ENCODE measurements around the gene LEKR1. TPM values are rescaled to one million over a fixed set of nuclear protein-coding genes. Genes with fewer than 3 reads are reported as not detected.

LEKR1 gene
- total RNA-seq, 1 donor from 2014 or later: 1.8 TPM

GRCh38 chr3:157051591-157051990 is 225.4 kb downstream of the LEKR1 start:
- H3K9me3 Mint-ChIP-seq: no peaks in the 10 kb centered on the region
- peaks cover 7% of the 10 kb centered on the region for H3K4me1 Mint-ChIP-seq
- H3K4me3 Mint-ChIP-seq: no peak overlapping the region
- no peaks in the 10 kb centered on the region for H3K36me3 Mint-ChIP-seq (ENCODE audit: low read depth)
- no peak for TF ChIP-seq CTCF (conservative IDR thresholded peaks at IDR 0.05)
- H3K27me3 Mint-ChIP-seq (ENCODE audit: low read depth): no peaks in the 10 kb centered on the region
- no peak overlapping the region for H3K27ac Mint-ChIP-seq (ENCODE audit: unreplicated experiment)
- DNase-seq (ENCODE audit: low read depth, low spot score): no peak

GRCh38 chr3:157056035-157056434 is 229.9 kb downstream of the LEKR1 start:
- Mint-ChIP-seq H3K4me1 (peaks cover 6% of the 10 kb centered on the region), H3K27me3 (ENCODE audit: low read depth) (no peaks in the 10 kb centered on the region), H3K36me3 (ENCODE audit: low read depth) (no peaks in the 10 kb centered on the region)

GRCh38 chr3:157058392-157059071 is 232.4 kb downstream of the LEKR1 start:
- TF ChIP-seq CTCF (conservative IDR thresholded peaks at IDR 0.05): no peak
- Mint-ChIP-seq H3K9me3 (no peaks in the 10 kb centered on the region), H3K27me3 (ENCODE audit: low read depth) (no peaks in the 10 kb centered on the region), H3K27ac (ENCODE audit: unreplicated experiment) (no peak overlapping the region), H3K4me3 (no peak overlapping the region), H3K36me3 (ENCODE audit: low read depth) (no peaks in the 10 kb centered on the region), H3K4me1 (no peaks in the 10 kb centered on the region)
- DNase-seq (ENCODE audit: low read depth, low spot score): no peak

More at GRCh38 chr3:157056035-157056434, 229.9 kb downstream of the LEKR1 start:
- no peak for DNase-seq (ENCODE audit: low read depth, low spot score)
- Mint-ChIP-seq H3K27ac (ENCODE audit: unreplicated experiment) (no peak overlapping the region), H3K4me3 (no peak overlapping the region), H3K9me3 (no peaks in the 10 kb centered on the region)
- no peak for TF ChIP-seq CTCF (conservative IDR thresholded peaks at IDR 0.05)

GRCh38 chr3:157059181-157059580 is 233.0 kb downstream of the LEKR1 start:
- H3K27me3 Mint-ChIP-seq (ENCODE audit: low read depth): no peaks in the 10 kb centered on the region
- H3K36me3 Mint-ChIP-seq (ENCODE audit: low read depth): no peaks in the 10 kb centered on the region
- no peak for TF ChIP-seq CTCF (conservative IDR thresholded peaks at IDR 0.05)
- no peak overlapping the region for H3K27ac Mint-ChIP-seq (ENCODE audit: unreplicated experiment)
- no peak for DNase-seq (ENCODE audit: low read depth, low spot score)
- no peak overlapping the region for H3K4me3 Mint-ChIP-seq
- no peaks in the 10 kb centered on the region for H3K4me1 Mint-ChIP-seq
- no peaks in the 10 kb centered on the region for H3K9me3 Mint-ChIP-seq

- TF ChIP-seq CTCF (conservative IDR thresholded peaks at IDR 0.05): no peak
- Mint-ChIP-seq H3K4me3 (no peak overlapping the region), H3K36me3 (ENCODE audit: low read depth) (no peaks in the 10 kb centered on the region), H3K27ac (ENCODE audit: unreplicated experiment) (no peak overlapping the region), H3K9me3 (no peaks in the 10 kb centered on the region), H3K27me3 (ENCODE audit: low read depth) (no peaks in the 10 kb centered on the region), H3K4me1 (no peaks in the 10 kb centered on the region)
- no peak for DNase-seq (ENCODE audit: low read depth, low spot score)
Observed at GRCh38 chr3:157059661-157060060, 233.5 kb downstream of the LEKR1 start.

Measured in neural crest cell (in vitro differentiated cells).